ENCODE data around the gene MRPS24. TPM values are rescaled to one million over a fixed set of nuclear protein-coding genes. Genes with fewer than 3 reads are reported as not detected.
A peak's percentile ranks its signal among the peaks of the same experiment; 100 is the strongest.

Gene MRPS24
- total and polyA plus RNA-seq, 2 of the 13 experiments (the other 11 are each of a cell fraction or from before 2014, with no cell fraction given), result 135 to 162 TPM

- TF ChIP-seq ZFP91 (CRISPR knock-in tag; IDR thresholded peaks at IDR 0.05; ENCODE audit: borderline replicate concordance), result peak; percentile 40; the same call in 1 of the 2 replicates
- TF ChIP-seq PHF20 (CRISPR knock-in tag; IDR thresholded peaks at IDR 0.05), result peak; percentile 75
- TF ChIP-seq HMGXB4 (CRISPR knock-in tag; IDR thresholded peaks at IDR 0.05; ENCODE audit: borderline replicate concordance in 1 of 2, low read depth in 1 of 2), result peak in 1 of 2 experiments; percentile 69; a peak in 3 of 4 replicates
- peak; percentile 54 for TF ChIP-seq TCF7 (IDR thresholded peaks at IDR 0.05; ENCODE audit: low read depth)
- peak; percentile 80 for TF ChIP-seq FOXA3 (CRISPR knock-in tag; IDR thresholded peaks at IDR 0.05)
- TF ChIP-seq FOXK1 (CRISPR knock-in tag; IDR thresholded peaks at IDR 0.05; ENCODE audit: borderline replicate concordance, low read depth), result peak; percentile 67; the same call in 1 of the 2 replicates
- TF ChIP-seq ZNF878 (CRISPR knock-in tag; IDR thresholded peaks at IDR 0.05), result peak; percentile 80; the same call in 1 of the 2 replicates
- no peak for TF ChIP-seq ZNF629 (CRISPR knock-in tag; conservative IDR thresholded peaks at IDR 0.05)
- peak; percentile 19; the same call in 1 of the 2 replicates for TF ChIP-seq SMC3 (IDR thresholded peaks at IDR 0.05; ENCODE audit: low read length)
- peak; percentile 95 for TF ChIP-seq BCL6 (CRISPR knock-in tag; IDR thresholded peaks at IDR 0.05)
- no peak for TF ChIP-seq TERF1 (CRISPR knock-in tag; IDR thresholded peaks at IDR 0.05)
- no peak for TF ChIP-seq RAD51 (IDR thresholded peaks at IDR 0.05; ENCODE audit: borderline replicate concordance)
- TF ChIP-seq MAZ (IDR thresholded peaks at IDR 0.05; ENCODE audit: borderline replicate concordance, low read depth, low read length), result peak; percentile 57; the same call in 1 of the 2 replicates
- peak; percentile 64 for TF ChIP-seq MAZ (CRISPR knock-in tag; IDR thresholded peaks at IDR 0.05; ENCODE audit: low read depth)
- peak; percentile 90 for TF ChIP-seq NCOR1 (IDR thresholded peaks at IDR 0.05; ENCODE audit: borderline replicate concordance, low read length)
- TF ChIP-seq POLR2G (IDR thresholded peaks at IDR 0.05; ENCODE audit: low read depth, low read length), result peak; percentile 76
- TF ChIP-seq KDM1A (CRISPR knock-in tag; IDR thresholded peaks at IDR 0.05), result peak; percentile 64
- peak; percentile 74 for TF ChIP-seq ZNF431 (CRISPR knock-in tag; IDR thresholded peaks at IDR 0.05; ENCODE audit: borderline replicate concordance, low read depth)
- TF ChIP-seq SNAI1 (CRISPR knock-in tag; IDR thresholded peaks at IDR 0.05; ENCODE audit: borderline replicate concordance), result no peak
- TF ChIP-seq REL (CRISPR knock-in tag; conservative IDR thresholded peaks at IDR 0.05), result no peak
- TF ChIP-seq, protein P1, sequence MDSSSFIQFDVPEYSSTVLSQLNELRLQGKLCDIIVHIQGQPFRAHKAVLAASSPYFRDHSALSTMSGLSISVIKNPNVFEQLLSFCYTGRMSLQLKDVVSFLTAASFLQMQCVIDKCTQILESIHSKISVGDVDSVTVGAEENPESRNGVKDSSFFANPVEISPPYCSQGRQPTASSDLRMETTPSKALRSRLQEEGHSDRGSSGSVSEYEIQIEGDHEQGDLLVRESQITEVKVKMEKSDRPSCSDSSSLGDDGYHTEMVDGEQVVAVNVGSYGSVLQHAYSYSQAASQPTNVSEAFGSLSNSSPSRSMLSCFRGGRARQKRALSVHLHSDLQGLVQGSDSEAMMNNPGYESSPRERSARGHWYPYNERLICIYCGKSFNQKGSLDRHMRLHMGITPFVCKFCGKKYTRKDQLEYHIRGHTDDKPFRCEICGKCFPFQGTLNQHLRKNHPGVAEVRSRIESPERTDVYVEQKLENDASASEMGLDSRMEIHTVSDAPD (CRISPR knock-in tag; IDR thresholded peaks at IDR 0.05), result peak; percentile 37; the same call in 1 of the 2 replicates
- peak; percentile 59; the same call in 1 of the 2 replicates for TF ChIP-seq ISL2 (CRISPR knock-in tag; IDR thresholded peaks at IDR 0.05)
Measured at GRCh38 chr7:43905209-43905946, 36.1 kb upstream of the MRPS24 start (continued).

Data from HepG2 (cell line).